ENCODE measurements around the gene HAGHL. TPM values are rescaled to one million over a fixed set of nuclear protein-coding genes. Genes with fewer than 3 reads are reported as not detected.
"Not testable (repeated sequence)": the region's sequence is repeated elsewhere in the genome, so short reads cannot be mapped to it uniquely, and the experiment has no call there.

The HAGHL gene
- total RNA-seq, 2 experiments from 2014 or later: 5.0 to 5.7 TPM

DNA sequence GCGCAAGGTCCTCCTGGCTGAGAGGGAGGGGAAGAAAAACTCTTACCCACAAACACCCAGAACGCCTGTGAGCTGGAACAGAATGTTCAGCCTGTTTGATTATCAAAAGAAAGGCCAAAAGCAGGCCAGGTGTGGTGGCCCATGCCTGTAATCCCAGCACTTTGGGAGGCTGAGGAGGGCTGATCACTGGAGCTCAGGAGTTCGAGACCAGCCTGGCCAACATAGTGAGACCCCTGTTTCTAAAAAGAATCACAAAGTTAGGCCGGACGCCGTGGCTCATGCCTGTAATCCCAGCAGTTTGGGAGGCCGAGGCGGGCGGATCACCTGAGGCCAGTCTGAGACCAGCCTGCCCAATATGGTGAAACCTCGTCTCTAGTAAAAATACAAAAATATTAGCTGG is 49.4 kb downstream of the HAGHL start:
- DNase-seq; H3K27me3 Mint-ChIP-seq; H3K27ac Mint-ChIP-seq; H3K4me3 Mint-ChIP-seq; H3K36me3 Mint-ChIP-seq (ENCODE audit: low read depth); POLR2A ChIA-PET; H3K4me1 Mint-ChIP-seq; H3K9me3 Mint-ChIP-seq: not testable (repeated sequence)
- CTCF ChIA-PET: interaction anchor here (1.1 to 1.8 kb wide), 2 partner anchors 9 to 10 kb away, joined by 3 to 4 read pairs; no protein-coding TSS in a partner anchor

DNA sequence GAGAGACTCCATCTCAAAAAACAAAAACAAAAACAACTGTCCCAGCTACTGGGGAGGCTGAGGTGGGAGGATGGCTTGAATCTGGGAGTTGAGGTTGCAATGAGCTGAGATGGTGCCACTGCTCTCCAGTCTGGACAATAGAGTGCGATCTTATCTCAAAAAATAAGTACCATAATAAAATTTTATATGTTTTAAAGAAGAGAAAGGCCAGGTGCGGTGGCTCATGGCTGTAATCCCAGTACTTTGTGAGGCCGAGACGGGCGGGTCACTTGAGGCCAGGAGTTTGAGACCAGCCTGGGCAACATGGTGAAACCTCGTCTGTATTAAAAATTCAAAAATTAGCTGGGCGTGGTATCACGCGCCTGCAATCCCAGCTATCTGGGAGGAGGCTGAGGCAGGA is 49.9 kb downstream of the HAGHL start:
- H3K36me3 Mint-ChIP-seq (ENCODE audit: low read depth): no peaks in the 10 kb centered on the region
- H3K4me3 Mint-ChIP-seq: no peak overlapping the region
- H3K27me3 Mint-ChIP-seq: peaks cover 4% of the 10 kb centered on the region
- H3K27ac Mint-ChIP-seq: no peak overlapping the region
- no peaks in the 10 kb centered on the region for H3K4me1 Mint-ChIP-seq
- no peak for DNase-seq
- ChIA-PET CTCF (interaction anchor here (1.1 to 1.8 kb wide), 2 partner anchors 8 to 10 kb away, joined by 3 to 4 read pairs; no protein-coding TSS in a partner anchor), POLR2A (no interaction called here)
- H3K9me3 Mint-ChIP-seq: no peaks in the 10 kb centered on the region

DNA sequence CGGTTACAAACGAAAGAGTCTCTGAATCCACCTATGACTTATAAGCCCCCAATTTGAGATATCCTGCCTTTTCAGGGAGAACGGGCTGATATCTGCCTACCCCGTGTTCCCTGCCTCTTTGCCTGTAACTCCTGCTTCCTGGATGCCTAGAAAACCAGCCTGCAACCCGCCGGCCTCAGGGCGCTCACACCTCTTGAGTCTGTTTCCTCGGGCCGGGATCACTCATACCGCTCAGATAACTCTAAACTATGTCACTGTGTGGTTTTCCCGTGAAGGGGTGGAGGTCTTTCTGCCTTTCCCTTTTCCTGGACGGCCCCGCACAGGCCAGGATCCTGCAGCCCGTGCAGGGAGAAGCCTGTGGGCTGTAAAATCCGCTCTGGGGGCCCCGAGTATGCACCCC is 50.9 kb downstream of the HAGHL start:
- no peaks in the 10 kb centered on the region for H3K36me3 Mint-ChIP-seq (ENCODE audit: low read depth)
- no peak overlapping the region for H3K27ac Mint-ChIP-seq
- H3K4me3 Mint-ChIP-seq: no peak overlapping the region
- H3K9me3 Mint-ChIP-seq: no peaks in the 10 kb centered on the region
- ChIA-PET POLR2A (no interaction called here), CTCF (interaction anchor here (1.5 to 1.8 kb wide), 2 partner anchors 7 to 75 kb away, joined by 3 to 4 read pairs; no protein-coding TSS in a partner anchor)
- H3K4me1 Mint-ChIP-seq: no peaks in the 10 kb centered on the region
- H3K27me3 Mint-ChIP-seq: peaks cover 4% of the 10 kb centered on the region
- DNase-seq: no peak

DNA sequence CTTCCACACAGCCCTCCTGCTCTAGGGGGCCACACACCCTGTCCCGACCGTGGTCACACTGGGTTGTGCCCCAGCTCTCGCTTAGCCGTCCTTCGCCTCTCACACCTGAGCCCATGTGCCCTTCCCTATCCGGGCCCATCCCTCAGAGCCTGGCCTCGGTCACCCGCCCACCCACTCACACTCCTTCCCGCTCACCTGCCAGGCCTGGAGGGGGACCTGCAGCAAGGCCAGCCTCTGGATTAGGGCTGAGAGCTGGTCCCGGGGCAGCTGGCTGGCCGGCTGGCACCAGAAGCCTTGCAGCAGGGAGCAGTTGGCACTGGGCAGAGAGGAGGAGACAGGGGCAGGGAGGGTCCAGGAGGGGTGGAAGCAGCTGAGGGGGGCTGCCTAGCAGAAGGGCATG is 51.5 kb downstream of the HAGHL start:
- Mint-ChIP-seq H3K4me1 (no peaks in the 10 kb centered on the region), H3K4me3 (no peak overlapping the region), H3K36me3 (ENCODE audit: low read depth) (no peaks in the 10 kb centered on the region), H3K27me3 (peaks cover 4% of the 10 kb centered on the region), H3K27ac (no peak overlapping the region), H3K9me3 (no peaks in the 10 kb centered on the region)
- DNase-seq: no peak
- ChIA-PET POLR2A (no interaction called here), CTCF (interaction anchor here (1.5 kb wide), 1 partner anchor 76 kb away, joined by 3 read pairs; no protein-coding TSS in a partner anchor)

DNA sequence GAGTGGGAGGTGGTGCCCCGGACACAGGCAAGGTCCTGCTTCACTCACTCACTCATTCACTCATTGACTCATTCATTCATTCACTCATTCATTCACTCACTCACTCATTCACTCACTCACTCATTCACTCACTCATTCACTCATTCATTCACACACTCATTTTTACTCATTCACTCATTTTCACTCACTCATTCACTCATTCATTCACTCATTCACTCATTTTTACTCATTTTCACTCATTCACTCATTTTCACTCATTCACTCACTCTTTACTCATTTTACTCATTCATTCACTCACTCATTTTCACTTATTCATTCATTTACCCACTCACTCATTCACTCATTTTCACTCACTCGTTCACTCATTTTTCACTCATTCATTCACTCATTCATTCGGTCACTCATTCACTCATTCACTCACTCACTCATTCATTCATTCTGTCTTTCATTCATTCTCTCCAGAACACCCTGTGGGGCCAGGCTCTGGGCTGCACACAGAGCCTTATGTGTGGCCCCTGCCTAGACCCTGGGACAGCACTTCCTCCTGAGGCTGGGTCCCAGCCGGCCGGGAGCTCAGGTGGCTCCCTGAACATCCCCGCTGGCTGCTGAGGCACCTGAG is 52.1 kb downstream of the HAGHL start:
- no peak for DNase-seq
- H3K27ac Mint-ChIP-seq: no peak overlapping the region
- H3K36me3 Mint-ChIP-seq (ENCODE audit: low read depth): no peaks in the 10 kb centered on the region
- H3K4me1 Mint-ChIP-seq: no peaks in the 10 kb centered on the region
- ChIA-PET POLR2A (no interaction called here), CTCF (interaction anchor here (1.5 kb wide), 1 partner anchor 76 kb away, joined by 3 read pairs; no protein-coding TSS in a partner anchor)
- H3K9me3 Mint-ChIP-seq: no peaks in the 10 kb centered on the region
- no peak overlapping the region for H3K4me3 Mint-ChIP-seq
- H3K27me3 Mint-ChIP-seq: peaks cover 4% of the 10 kb centered on the region

Small RNA genes lying within 50 kb of the gene (microRNA-seq; reads per million reads assigned to microRNA genes)
- gene MIR662 (ENCODE audit: borderline microRNAs expressed, borderline replicate concordance): not detected

Other genes starting within 250 kb of the HAGHL start
- 10 to 100 TPM; 59.1 to 72.1 TPM for gene CAPN15, start 199.4 kb upstream of the HAGHL start, total RNA-seq
- not detected for gene PRR35, start 166.7 kb upstream of the HAGHL start, total RNA-seq
- gene NHLRC4, start 160.1 kb upstream of the HAGHL start, total RNA-seq: 1 to 10 TPM; 1.9 to 2.7 TPM
- gene PIGQ, start 157.1 kb upstream of the HAGHL start, total RNA-seq: 10 to 100 TPM; 44.5 to 46.1 TPM
- 10 to 100 TPM; 13.3 to 17.6 TPM for gene RAB40C, start 137.0 kb upstream of the HAGHL start, total RNA-seq
- 1 to 10 TPM; 1.8 to 2.7 TPM for gene WFIKKN1, start 96.1 kb upstream of the HAGHL start, total RNA-seq
- 10 to 100 TPM; 63.7 to 78.0 TPM for gene METTL26, start 90.8 kb upstream of the HAGHL start, total RNA-seq
- gene MCRIP2, start 85.3 kb upstream of the HAGHL start, total RNA-seq: 10 to 100 TPM; 17.3 to 20.2 TPM
- gene WDR90, start 77.7 kb upstream of the HAGHL start, total RNA-seq: 10 to 100 TPM; 54.9 to 81.6 TPM
- 100 to 1,000 TPM; 128 to 150 TPM for gene RHOT2, start 59.0 kb upstream of the HAGHL start, total RNA-seq
- 1 to 10 TPM; 1.5 to 1.7 TPM for gene RHBDL1, start 51.4 kb upstream of the HAGHL start, total RNA-seq
- gene STUB1, start 46.7 kb upstream of the HAGHL start, total RNA-seq: 10 to 100 TPM; 68.7 to 69.7 TPM
- 10 to 100 TPM; 33.8 to 34.3 TPM for gene JMJD8, start 42.8 kb upstream of the HAGHL start, total RNA-seq
- gene WDR24, start 36.7 kb upstream of the HAGHL start, total RNA-seq: 10 to 100 TPM; 19.3 to 20.0 TPM
- gene FBXL16, start 21.3 kb upstream of the HAGHL start, total RNA-seq: 10 to 100 TPM; 12.7 to 14.3 TPM
- gene METRN, start 12.0 kb upstream of the HAGHL start, total RNA-seq: 1 to 10 TPM; 2.5 to 3.0 TPM
- gene ANTKMT, start 6.0 kb upstream of the HAGHL start, total RNA-seq: 1 to 10 TPM; 5.5 to 8.7 TPM
- gene CCDC78, start 663 bp upstream of the HAGHL start, total RNA-seq: 1 to 10 TPM; 1.6 to 2.3 TPM
- gene CIAO3, start 13.9 kb downstream of the HAGHL start, total RNA-seq: 10 to 100 TPM; 39.5 to 39.9 TPM
- gene MSLN, start 33.6 kb downstream of the HAGHL start, total RNA-seq: not detected
- 10 to 100 TPM; 25.4 to 26.1 TPM for gene RPUSD1, start 61.3 kb downstream of the HAGHL start, total RNA-seq
- 100 to 1,000 TPM in 1 of 2 experiments, 10 to 100 TPM in 1; 85.9 to 111 TPM for gene CHTF18, start 61.5 kb downstream of the HAGHL start, total RNA-seq
- gene GNG13, start 73.6 kb downstream of the HAGHL start, total RNA-seq: not detected
- 10 to 100 TPM; 20.5 to 23.0 TPM for gene LMF1, start 243.9 kb downstream of the HAGHL start, total RNA-seq